HG03039 (cell line): ENCODE results near the gene MTNR1A.
"Not testable (repeated sequence)": the region's sequence is repeated elsewhere in the genome, so short reads cannot be mapped to it uniquely, and the experiment has no call there.

Experiments
- ATAC-seq: cut with Tn5 transposase; IDR thresholded peaks from one replicate; pipeline ENCODE4 v1.9.1; 2021; ENCODE audit warnings: mild to moderate bottlenecking, moderate library complexity; ENCODE audit not compliant: unreplicated experiment

Gene MTNR1A

GRCh38 chr4:186563761-186564160 lies 8.4 kb upstream of the MTNR1A start:
- no peak for ATAC-seq

GRCh38 chr4:186561748-186562147 lies 6.4 kb upstream of the MTNR1A start:
- no peak for ATAC-seq

GRCh38 chr4:186560647-186561046 lies 5.3 kb upstream of the MTNR1A start:
- ATAC-seq, result no peak

GRCh38 chr4:186557486-186557885 lies 2.1 kb upstream of the MTNR1A start:
- no peak for ATAC-seq

GRCh38 chr4:186557061-186557460 lies 1.7 kb upstream of the MTNR1A start:
- ATAC-seq, result no peak

GRCh38 chr4:186554539-186554913 lies 841 bp downstream of the MTNR1A start:
- no peak for ATAC-seq

- ATAC-seq, result no peak
These were observed 1.6 kb downstream of the MTNR1A start for GRCh38 chr4:186553717-186554116.

GRCh38 chr4:186551849-186552248 lies 3.5 kb downstream of the MTNR1A start:
- no peak for ATAC-seq

GRCh38 chr4:186545436-186545835 lies 9.9 kb downstream of the MTNR1A start:
- ATAC-seq, result no peak

- ATAC-seq, result no peak
These were observed 12.2 kb downstream of the MTNR1A start for GRCh38 chr4:186543206-186543605.

- ATAC-seq, result no peak
These were observed 13.6 kb downstream of the MTNR1A start for GRCh38 chr4:186541801-186542200.

GRCh38 chr4:186537843-186538521 lies 17.4 kb downstream of the MTNR1A start:
- ATAC-seq, result no peak

- ATAC-seq, result no peak
These were observed 19.1 kb downstream of the MTNR1A start for GRCh38 chr4:186536285-186536684.

GRCh38 chr4:186534056-186534455 lies 21.3 kb downstream of the MTNR1A start:
- no peak for ATAC-seq

GRCh38 chr4:186523927-186524326 lies 31.4 kb downstream of the MTNR1A start:
- not testable (repeated sequence) for ATAC-seq

GRCh38 chr4:186516287-186516686 lies 39.1 kb downstream of the MTNR1A start:
- no peak for ATAC-seq

GRCh38 chr4:186514271-186514950 lies 41.0 kb downstream of the MTNR1A start:
- ATAC-seq, result no peak

- ATAC-seq, result not testable (repeated sequence)
These were observed 50.6 kb downstream of the MTNR1A start for GRCh38 chr4:186504771-186505170.

GRCh38 chr4:186502231-186502630 lies 53.1 kb downstream of the MTNR1A start:
- ATAC-seq, result no peak

GRCh38 chr4:186501554-186501953 lies 53.8 kb downstream of the MTNR1A start:
- no peak for ATAC-seq

- ATAC-seq, result no peak
These were observed 54.6 kb downstream of the MTNR1A start for GRCh38 chr4:186500721-186501304.

GRCh38 chr4:186499467-186499866 lies 55.9 kb downstream of the MTNR1A start:
- ATAC-seq, result no peak
